ENCODE data around the gene GALNTL6. TPM values are rescaled to one million over a fixed set of nuclear protein-coding genes. Genes with fewer than 3 reads are reported as not detected.

GALNTL6 gene
- total and polyA plus RNA-seq, 9 of the 15 experiments (the other 6 are each of a cell fraction or from before 2014, with no cell fraction given): 0.18 to 0.50 (median 0.29) TPM

DNA sequence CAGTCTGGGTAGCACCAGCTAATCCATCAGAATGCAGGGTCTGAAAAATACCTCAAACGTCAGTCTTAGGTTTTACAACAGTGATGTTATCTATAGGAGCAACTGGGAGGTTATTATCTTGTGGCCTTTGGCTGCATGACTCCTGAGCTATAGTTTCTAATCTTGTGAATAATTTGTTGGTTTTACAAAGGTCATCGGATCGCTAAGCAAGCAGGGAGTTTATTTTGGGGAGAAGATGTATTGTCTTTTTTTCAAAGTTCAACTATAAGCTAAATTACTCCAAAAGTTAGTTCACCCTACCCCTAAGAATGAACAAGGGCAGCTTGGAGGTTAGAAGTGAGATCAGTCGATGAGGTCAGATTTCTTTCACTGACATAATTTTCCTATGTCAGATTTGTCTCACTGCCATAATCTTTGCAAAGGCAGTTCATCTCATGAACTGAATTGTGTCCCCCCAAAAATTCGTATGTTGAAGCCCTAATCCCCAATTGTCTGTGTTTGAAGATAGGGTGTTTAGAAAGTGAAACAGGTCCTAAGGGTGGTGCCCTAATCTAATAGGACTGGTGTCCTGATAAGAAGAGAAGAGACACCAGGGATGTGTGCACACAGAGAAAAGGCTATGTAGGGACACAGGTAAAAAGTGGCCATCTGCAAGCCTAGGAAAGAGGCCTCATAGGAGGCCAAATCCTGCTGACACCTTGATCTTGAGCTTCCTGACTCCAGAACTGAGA lies 1179.6 kb downstream of the GALNTL6 start (continued):
- TF ChIP-seq EGR1 (conservative IDR thresholded peaks at IDR 0.05) (no peak), SUPT5H (IDR thresholded peaks at IDR 0.05) (no peak), RUNX1 (IDR thresholded peaks at IDR 0.05; ENCODE audit: low read depth) (no peak), TAL1 (IDR thresholded peaks at IDR 0.05) (peak; percentile 74), EP300 (IDR thresholded peaks at IDR 0.05; ENCODE audit: low read length) (peak; percentile 49), RBM14 (IDR thresholded peaks at IDR 0.05; ENCODE audit: borderline replicate concordance, insufficient read depth, low read depth, low read length) (no peak), HDAC2 (IDR thresholded peaks at IDR 0.05) (peak; percentile 62; the same call in 1 of the 2 replicates), EWSR1 (IDR thresholded peaks at IDR 0.05; ENCODE audit: borderline replicate concordance, low read depth, partially characterized antibody) (no peak), C11orf30 (IDR thresholded peaks at IDR 0.05; ENCODE audit: low read depth) (no peak), ASH1L (IDR thresholded peaks at IDR 0.05; ENCODE audit: borderline replicate concordance, low read depth, partially characterized antibody) (no peak), WHSC1 (IDR thresholded peaks at IDR 0.05; ENCODE audit: low read length) (no peak), HDAC1 (IDR thresholded peaks at IDR 0.05) (peak in 1 of 2 experiments; percentile 32; a peak in 1 of 4 replicates), GTF2E2 (tag; IDR thresholded peaks at IDR 0.05) (no peak), BRF1 (IDR thresholded peaks at IDR 0.05; ENCODE audit: borderline replicate concordance, extremely low read depth, insufficient read length) (no peak), CCAR2 (IDR thresholded peaks at IDR 0.05; ENCODE audit: low read depth, low read length) (no peak), ZBTB8A (IDR thresholded peaks at IDR 0.05; ENCODE audit: partially characterized antibody) (no peak)
- TF ChIP-seq, protein P1, sequence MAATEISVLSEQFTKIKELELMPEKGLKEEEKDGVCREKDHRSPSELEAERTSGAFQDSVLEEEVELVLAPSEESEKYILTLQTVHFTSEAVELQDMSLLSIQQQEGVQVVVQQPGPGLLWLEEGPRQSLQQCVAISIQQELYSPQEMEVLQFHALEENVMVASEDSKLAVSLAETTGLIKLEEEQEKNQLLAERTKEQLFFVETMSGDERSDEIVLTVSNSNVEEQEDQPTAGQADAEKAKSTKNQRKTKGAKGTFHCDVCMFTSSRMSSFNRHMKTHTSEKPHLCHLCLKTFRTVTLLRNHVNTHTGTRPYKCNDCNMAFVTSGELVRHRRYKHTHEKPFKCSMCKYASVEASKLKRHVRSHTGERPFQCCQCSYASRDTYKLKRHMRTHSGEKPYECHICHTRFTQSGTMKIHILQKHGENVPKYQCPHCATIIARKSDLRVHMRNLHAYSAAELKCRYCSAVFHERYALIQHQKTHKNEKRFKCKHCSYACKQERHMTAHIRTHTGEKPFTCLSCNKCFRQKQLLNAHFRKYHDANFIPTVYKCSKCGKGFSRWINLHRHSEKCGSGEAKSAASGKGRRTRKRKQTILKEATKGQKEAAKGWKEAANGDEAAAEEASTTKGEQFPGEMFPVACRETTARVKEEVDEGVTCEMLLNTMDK (IDR thresholded peaks at IDR 0.05; ENCODE audit: borderline replicate concordance, insufficient read depth, low read depth, low read length, poor library complexity, severe bottlenecking): no peak
- TF ChIP-seq, protein P2, sequence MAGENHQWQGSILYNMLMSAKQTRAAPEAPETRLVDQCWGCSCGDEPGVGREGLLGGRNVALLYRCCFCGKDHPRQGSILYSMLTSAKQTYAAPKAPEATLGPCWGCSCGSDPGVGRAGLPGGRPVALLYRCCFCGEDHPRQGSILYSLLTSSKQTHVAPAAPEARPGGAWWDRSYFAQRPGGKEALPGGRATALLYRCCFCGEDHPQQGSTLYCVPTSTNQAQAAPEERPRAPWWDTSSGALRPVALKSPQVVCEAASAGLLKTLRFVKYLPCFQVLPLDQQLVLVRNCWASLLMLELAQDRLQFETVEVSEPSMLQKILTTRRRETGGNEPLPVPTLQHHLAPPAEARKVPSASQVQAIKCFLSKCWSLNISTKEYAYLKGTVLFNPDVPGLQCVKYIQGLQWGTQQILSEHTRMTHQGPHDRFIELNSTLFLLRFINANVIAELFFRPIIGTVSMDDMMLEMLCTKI (IDR thresholded peaks at IDR 0.05; ENCODE audit: partially characterized antibody): no peak
- TF ChIP-seq, protein P3, sequence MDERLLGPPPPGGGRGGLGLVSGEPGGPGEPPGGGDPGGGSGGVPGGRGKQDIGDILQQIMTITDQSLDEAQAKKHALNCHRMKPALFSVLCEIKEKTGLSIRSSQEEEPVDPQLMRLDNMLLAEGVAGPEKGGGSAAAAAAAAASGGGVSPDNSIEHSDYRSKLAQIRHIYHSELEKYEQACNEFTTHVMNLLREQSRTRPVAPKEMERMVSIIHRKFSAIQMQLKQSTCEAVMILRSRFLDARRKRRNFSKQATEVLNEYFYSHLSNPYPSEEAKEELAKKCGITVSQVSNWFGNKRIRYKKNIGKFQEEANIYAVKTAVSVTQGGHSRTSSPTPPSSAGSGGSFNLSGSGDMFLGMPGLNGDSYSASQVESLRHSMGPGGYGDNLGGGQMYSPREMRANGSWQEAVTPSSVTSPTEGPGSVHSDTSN (CRISPR knock-in tag; IDR thresholded peaks at IDR 0.05; ENCODE audit: low read depth): no peak
- TF ChIP-seq, protein P3 (tag; conservative IDR thresholded peaks at IDR 0.05; ENCODE audit: low read depth): no peak

All from K562 (cell line).